GM19193 (cell line): ENCODE results near the gene HTR1A.

Experiments used
- POLR2A ChIP-seq: IDR thresholded peaks from 4 replicates; pipeline ENCODE4 v1.6.1; 2011; ENCODE audit not compliant: insufficient read depth, insufficient read length; ENCODE audit errors: extremely low read depth

HTR1A gene

DNA sequence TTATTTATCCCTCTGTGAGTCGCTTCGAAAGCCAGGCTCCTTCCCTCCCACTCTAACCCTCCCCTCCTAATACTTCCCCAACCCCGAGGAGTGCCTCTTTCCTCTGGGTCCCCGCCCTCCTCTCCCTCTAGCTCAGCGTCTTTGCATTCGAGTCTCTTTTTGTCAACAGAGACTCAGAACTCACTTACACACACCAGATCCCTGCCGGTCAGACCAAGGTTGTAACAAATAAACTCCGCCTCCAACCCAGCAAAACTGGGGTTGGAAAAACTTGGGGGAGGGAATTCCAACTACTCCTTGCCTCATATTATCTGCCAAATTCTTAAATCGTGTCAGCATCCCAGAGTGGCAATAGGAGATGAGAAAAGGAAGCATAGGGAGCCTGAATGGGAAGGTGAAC, at the start of gene HTR1A:
TSS of gene HTR1A (minus strand) at position 167 of the 400 bp plus-strand sequence. CDS start 726 bp downstream, outside the sequence.
- TF ChIP-seq POLR2A, result no peak

DNA sequence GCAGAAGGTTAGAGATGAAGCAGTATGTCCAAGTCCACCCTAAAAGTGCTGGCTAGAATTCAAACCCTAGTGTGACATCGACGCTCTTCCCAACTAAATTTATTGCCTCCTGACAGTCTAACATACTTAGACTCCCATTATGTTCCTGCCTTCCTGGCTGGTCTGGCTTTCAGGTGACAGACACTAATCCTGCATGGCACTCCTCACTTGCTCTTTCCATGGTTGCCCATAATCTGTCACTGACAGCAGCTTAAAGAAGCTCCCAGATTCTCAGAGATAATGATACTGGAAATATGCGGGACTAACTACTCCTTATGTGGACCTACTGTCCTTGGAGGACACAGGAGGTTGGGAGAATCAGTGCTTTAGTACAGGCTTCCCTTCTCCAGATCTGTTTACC, 41.7 kb upstream of the HTR1A start:
- no peak for TF ChIP-seq POLR2A

GRCh38 chr5:64000096-64000495, 37.9 kb upstream of the HTR1A start:
- no peak for TF ChIP-seq POLR2A

- TF ChIP-seq POLR2A, result no peak
Observed at GRCh38 chr5:63987053-63987452, 24.8 kb upstream of the HTR1A start.

GRCh38 chr5:63981864-63982263, 19.6 kb upstream of the HTR1A start:
- TF ChIP-seq POLR2A, result no peak

DNA sequence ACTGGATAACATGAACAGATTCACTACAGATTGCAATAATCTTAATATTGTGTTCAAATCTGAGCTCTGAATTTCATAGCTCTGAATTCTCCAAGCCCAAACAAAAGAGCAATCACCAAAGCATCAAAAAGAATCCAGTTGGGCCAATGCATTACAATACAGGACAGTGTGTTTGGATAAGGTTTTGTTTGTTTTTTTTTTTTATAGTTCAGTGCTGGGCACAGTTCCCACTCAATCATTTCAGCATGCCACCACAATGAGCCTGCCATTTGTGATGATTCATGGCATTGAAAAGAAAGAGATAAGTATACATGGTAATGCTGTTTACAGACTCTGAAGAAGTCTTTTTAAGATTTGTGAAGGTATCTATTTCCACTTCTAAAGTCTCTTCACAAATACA, 1.7 kb upstream of the HTR1A start:
- TF ChIP-seq POLR2A, result no peak

- TF ChIP-seq POLR2A, result no peak
Observed at GRCh38 chr5:63963080-63963735, 963 bp upstream of the HTR1A start.

- no peak for TF ChIP-seq POLR2A
Observed at GRCh38 chr5:63961598-63962161, 565 bp downstream of the HTR1A start.

DNA sequence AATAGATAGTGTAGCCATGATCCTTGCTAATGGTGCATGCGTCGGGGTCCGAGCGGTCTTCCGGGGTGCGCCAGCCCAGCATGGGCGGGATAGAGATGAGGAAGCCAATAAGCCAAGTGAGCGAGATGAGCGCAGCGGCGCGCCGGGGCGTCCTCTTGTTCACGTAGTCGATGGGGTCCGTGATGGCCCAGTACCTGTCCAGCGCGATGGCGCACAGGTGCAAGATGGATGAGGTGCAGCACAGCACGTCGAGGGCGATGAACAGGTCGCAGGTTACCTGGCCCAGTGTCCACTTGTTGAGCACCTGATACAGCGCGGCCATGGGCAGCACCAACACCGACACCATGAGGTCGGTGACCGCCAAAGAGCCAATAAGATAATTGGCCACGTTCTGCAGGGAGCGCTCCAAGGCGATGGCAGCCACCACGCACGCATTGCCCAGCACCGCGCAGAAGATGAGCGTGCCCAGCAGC, 1.1 kb downstream of the HTR1A start:
- TF ChIP-seq POLR2A, result no peak

GRCh38 chr5:63960646-63961045, 1.6 kb downstream of the HTR1A start:
- TF ChIP-seq POLR2A, result no peak

- no peak for TF ChIP-seq POLR2A
Observed at GRCh38 chr5:63959177-63959982, 2.9 kb downstream of the HTR1A start.

- TF ChIP-seq POLR2A, result no peak
Observed at GRCh38 chr5:63958654-63959053, 3.6 kb downstream of the HTR1A start.

DNA sequence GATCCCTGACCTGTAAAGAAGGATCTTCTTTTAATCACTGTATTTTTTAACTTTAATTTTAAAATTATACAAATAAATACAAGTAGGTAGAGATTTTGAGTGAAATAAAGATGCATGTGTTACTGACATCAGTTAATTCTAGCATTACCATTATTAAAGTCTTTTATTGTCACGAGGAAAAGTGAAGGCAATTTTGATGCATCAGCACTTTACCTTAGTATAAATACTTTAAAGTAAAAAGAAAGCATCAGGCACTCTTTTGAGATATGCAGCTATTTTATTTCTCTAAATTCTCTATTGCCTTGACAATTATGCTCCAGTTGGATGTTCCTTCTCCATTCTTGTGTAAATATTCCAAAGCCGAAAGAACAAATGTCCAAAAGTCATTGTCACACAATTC, 4.6 kb downstream of the HTR1A start:
- no peak for TF ChIP-seq POLR2A

DNA sequence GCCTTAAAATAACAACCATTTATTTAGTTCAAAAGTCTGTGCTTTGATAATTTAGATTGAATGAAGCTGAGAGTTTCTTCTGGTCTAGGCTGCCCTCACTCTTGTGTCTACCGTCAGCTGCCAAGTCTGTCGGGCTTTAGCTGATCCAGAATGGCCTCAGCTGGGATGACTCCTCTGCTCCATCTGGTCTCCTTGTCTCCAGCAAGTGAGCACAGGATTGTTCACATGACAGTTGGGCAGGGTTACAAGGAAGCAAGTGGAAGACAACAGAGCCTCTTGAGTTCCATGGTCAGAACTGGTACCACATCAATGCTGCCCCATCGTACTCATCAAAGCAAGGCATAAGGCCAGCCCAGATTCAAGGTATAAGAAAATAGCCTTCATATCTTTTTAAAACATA, 9.0 kb downstream of the HTR1A start:
- no peak for TF ChIP-seq POLR2A

DNA sequence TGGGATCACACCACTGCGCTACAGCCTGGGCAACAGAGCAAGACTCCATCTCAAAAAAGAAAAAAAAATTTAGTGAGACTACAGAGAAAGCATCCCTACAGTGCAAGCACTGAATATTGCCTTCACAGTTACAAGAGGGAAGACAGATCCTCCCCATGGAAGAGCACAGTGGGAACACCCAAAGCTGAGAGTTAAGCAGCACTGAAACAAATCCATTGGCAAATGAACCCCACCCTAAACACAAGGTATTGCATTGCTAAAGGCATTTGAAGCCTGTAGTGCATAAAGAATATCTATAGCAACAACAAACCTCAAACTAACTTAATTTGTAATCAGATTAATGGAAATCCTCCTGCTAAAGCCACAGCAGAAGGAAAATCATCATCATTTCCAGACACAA, 27.1 kb downstream of the HTR1A start:
- TF ChIP-seq POLR2A, result no peak

DNA sequence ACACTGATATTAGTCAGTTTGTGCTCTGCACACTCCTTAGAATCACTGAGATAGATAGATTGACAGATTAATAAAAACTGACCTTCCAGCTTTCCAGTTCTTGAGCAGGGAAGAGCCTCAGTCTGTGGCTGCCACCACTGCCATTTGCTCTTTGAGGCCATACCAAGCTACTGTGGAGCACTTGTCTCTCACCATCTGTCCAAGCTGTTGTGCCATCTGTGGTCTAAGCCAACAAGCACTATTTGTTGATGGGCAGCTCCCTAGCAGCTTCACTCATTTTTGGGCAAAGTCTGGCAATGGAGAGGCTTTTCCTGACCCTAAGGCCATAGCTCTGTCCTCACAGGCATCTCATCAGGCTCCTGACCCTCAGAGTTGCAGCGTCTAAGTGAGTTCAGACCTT, 30.4 kb downstream of the HTR1A start:
- TF ChIP-seq POLR2A, result no peak
